Panc1 (cell line): ENCODE measurements around the gene LHX4. TPM values are rescaled to one million over a fixed set of nuclear protein-coding genes. Genes with fewer than 3 reads are reported as not detected.

Experiments used
- ATAC-seq: fragments of 200-7000 bp; cut with Tn5 transposase; 2 replicates; pipeline ENCODE4 v1.9.1; 2020; ENCODE audit warnings: mild to moderate bottlenecking, moderate library complexity
- BruUV-seq: library from RNA; stranded (reverse); fragments of 400-500 nt; replicated peaks from 2 replicates; lab custom pipeline; 2021; lab: Mats Ljungman, UMichigan
- CTCF ChIA-PET: fragments of 300-600 bp; sonication (Branson Sonifier 250); formaldehyde crosslinking; loops from one replicate; lab custom pipeline; 2022; ENCODE audit warnings: antibody characterized with exemption; lab: Charles Lee
- POLR2A ChIA-PET: fragments of 300-600 bp; sonication (Branson Sonifier 250); formaldehyde crosslinking; loops from one replicate; lab custom pipeline; 2022; ENCODE audit warnings: antibody characterized with exemption; lab: Charles Lee
- DNase-seq: peaks from one replicate; pipeline ENCODE4 v3.0.0-alpha.2; 2010; ENCODE audit warnings: low read depth, low spot score
- H3K27ac ChIP-seq: 2 replicates; pipeline ENCODE4 v1.5.1; 2011; ENCODE audit warnings: mild to moderate bottlenecking, low read length, inconsistent platforms
- H3K27me3 ChIP-seq: fragments of 200-500 bp; sonication (Bioruptor generic); 2 replicates; pipeline ENCODE4 v1.6.0; 2014; ENCODE audit warnings: low read length, inconsistent platforms; ENCODE audit not compliant: control insufficient read depth, insufficient read depth
- H3K36me3 ChIP-seq: fragments of 200-500 bp; sonication (Bioruptor generic); 2 replicates; pipeline ENCODE4 v1.5.1; 2014; ENCODE audit warnings: inconsistent platforms, mild to moderate bottlenecking, low read length, moderate library complexity; ENCODE audit not compliant: control insufficient read depth, insufficient read depth
- H3K4me1 ChIP-seq: 2 replicates; pipeline ENCODE4 v1.5.1; 2011; ENCODE audit warnings: inconsistent platforms, mild to moderate bottlenecking, low read length, moderate library complexity; ENCODE audit not compliant: control insufficient read depth, insufficient read depth
- H3K4me3 ChIP-seq, 2 experiments: 2 replicates each; pipeline ENCODE4 v1.5.1; 2011 to 2012; ENCODE audit warnings: low read depth in 2 of 2, low read length in 2 of 2, mild to moderate bottlenecking in 2 of 2, inconsistent platforms in 1 of 2, moderate library complexity in 1 of 2
- H3K9me3 ChIP-seq: fragments of 200-500 bp; sonication (Bioruptor generic); 2 replicates; pipeline ENCODE4 v1.5.1; 2014; ENCODE audit warnings: low read depth, mild to moderate bottlenecking, inconsistent platforms, low read length, moderate library complexity; ENCODE audit not compliant: control insufficient read depth, insufficient read depth
- CTCF ChIP-seq: fragments of 450-650 bp; IDR thresholded peaks from 2 replicates; pipeline ENCODE4 v1.5.1; 2017; ENCODE audit warnings: mild to moderate bottlenecking
- POLR2AphosphoS5 ChIP-seq: IDR thresholded peaks from 2 replicates; pipeline ENCODE4 v1.6.1; 2012; ENCODE audit warnings: mild to moderate bottlenecking, low read depth, low read length, moderate library complexity
- REST ChIP-seq, 2 experiments: IDR thresholded peaks; 2 replicates each; pipeline ENCODE4 v1.6.1; 2011 to 2012; ENCODE audit warnings: low read depth in 2 of 2, control low read depth in 1 of 2, low read length in 1 of 2, mild to moderate bottlenecking in 1 of 2, moderate library complexity in 1 of 2; ENCODE audit not compliant: insufficient read depth in 1 of 2
- SIN3A ChIP-seq: IDR thresholded peaks from 2 replicates; pipeline ENCODE4 v1.6.1; 2012; ENCODE audit warnings: low read depth, mild to moderate bottlenecking, low read length, moderate library complexity, borderline replicate concordance; ENCODE audit not compliant: insufficient read depth
- TCF7L2 ChIP-seq: IDR thresholded peaks from 2 replicates; pipeline ENCODE4 v1.6.1; 2011; ENCODE audit warnings: mild to moderate bottlenecking, low read depth, low read length, inconsistent platforms
- in situ Hi-C: cut with HindIII; loops from 2 replicates; pipeline ENCODE4 v1.10.0; 2016; ENCODE audit warnings: low sequenced_read_pairs, low pct_unique_long_range_greater_than_20kb
- intact Hi-C: fragments of 100-400 bp; cut with micrococcal nuclease; formaldehyde crosslinking; loops from one replicate; pipeline ENCODE4 v1.10.0; 2022; ENCODE audit not compliant: unreplicated experiment
- total RNA-seq: library from RNA; stranded (reverse); gene quantifications from one replicate; pipeline ENCODE4 v1.2.1, GENCODE V29; 2021; ENCODE audit not compliant: unreplicated experiment

Gene LHX4
- total RNA-seq, 1 experiment from 2014 or later: 0.72 TPM

- Histone ChIP-seq H3K4me3 (no peak overlapping the region), H3K36me3 (no peaks in the 10 kb centered on the region), H3K27me3 (no peaks in the 10 kb centered on the region), H3K27ac (no peak overlapping the region), H3K9me3 (no peaks in the 10 kb centered on the region), H3K4me1 (no peaks in the 10 kb centered on the region)
- BruUV-seq: no TSS peak
- intact Hi-C loops: no loop called here
- ATAC-seq (no peak), DNase-seq (no peak)
- CTCF ChIA-PET: no interaction called here
- in situ Hi-C loops: no loop called here
- POLR2A ChIA-PET: no interaction called here
- TF ChIP-seq SIN3A: no peak
- TF ChIP-seq REST (IDR thresholded peaks at IDR 0.05; ENCODE audit: insufficient read depth in 1 of 2, low read depth in 2 of 2, low read length in 1 of 2): no peak
- no peak for TF ChIP-seq POLR2AphosphoS5
- no peak for TF ChIP-seq CTCF
- TF ChIP-seq TCF7L2: no peak
Measured at GRCh38 chr1:180206581-180206980, 23.5 kb upstream of the LHX4 start.

- no peak for TF ChIP-seq TCF7L2
- no peak for TF ChIP-seq REST (IDR thresholded peaks at IDR 0.05; ENCODE audit: insufficient read depth in 1 of 2, low read depth in 2 of 2, low read length in 1 of 2)
- no peak for TF ChIP-seq POLR2AphosphoS5
- TF ChIP-seq CTCF: no peak
- TF ChIP-seq SIN3A: no peak
- H3K27ac ChIP-seq: no peak overlapping the region
Measured at GRCh38 chr1:180208264-180208663, 21.8 kb upstream of the LHX4 start.

More at GRCh38 chr1:180208264-180208663, 21.8 kb upstream of the LHX4 start:
- Histone ChIP-seq H3K9me3 (no peaks in the 10 kb centered on the region), H3K4me1 (no peaks in the 10 kb centered on the region), H3K27me3 (no peaks in the 10 kb centered on the region), H3K4me3 (no peak overlapping the region), H3K36me3 (no peaks in the 10 kb centered on the region)
- DNase-seq: no peak
- ATAC-seq: no peak
- BruUV-seq: no TSS peak
- ChIA-PET CTCF (no interaction called here), POLR2A (no interaction called here)
- intact Hi-C loops: no loop called here
- in situ Hi-C loops: no loop called here
